Measurements from ENCODE around the gene AARS2. TPM values are rescaled to one million over a fixed set of nuclear protein-coding genes. Genes with fewer than 3 reads are reported as not detected.

AARS2 gene
- total and polyA plus RNA-seq, 2 donors (not counting 1 experiment from before 2014, with no cell fraction given), result 3.4 to 24.3 TPM

GRCh38 chr6:44303842-44304241 is 9.3 kb downstream of the AARS2 start:
- TF ChIP-seq EZH2 (IDR thresholded peaks at IDR 0.05; ENCODE audit: low read length, missing control alignments), result no peak
- TF ChIP-seq, protein P1, sequence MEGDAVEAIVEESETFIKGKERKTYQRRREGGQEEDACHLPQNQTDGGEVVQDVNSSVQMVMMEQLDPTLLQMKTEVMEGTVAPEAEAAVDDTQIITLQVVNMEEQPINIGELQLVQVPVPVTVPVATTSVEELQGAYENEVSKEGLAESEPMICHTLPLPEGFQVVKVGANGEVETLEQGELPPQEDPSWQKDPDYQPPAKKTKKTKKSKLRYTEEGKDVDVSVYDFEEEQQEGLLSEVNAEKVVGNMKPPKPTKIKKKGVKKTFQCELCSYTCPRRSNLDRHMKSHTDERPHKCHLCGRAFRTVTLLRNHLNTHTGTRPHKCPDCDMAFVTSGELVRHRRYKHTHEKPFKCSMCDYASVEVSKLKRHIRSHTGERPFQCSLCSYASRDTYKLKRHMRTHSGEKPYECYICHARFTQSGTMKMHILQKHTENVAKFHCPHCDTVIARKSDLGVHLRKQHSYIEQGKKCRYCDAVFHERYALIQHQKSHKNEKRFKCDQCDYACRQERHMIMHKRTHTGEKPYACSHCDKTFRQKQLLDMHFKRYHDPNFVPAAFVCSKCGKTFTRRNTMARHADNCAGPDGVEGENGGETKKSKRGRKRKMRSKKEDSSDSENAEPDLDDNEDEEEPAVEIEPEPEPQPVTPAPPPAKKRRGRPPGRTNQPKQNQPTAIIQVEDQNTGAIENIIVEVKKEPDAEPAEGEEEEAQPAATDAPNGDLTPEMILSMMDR (conservative IDR thresholded peaks at IDR 0.05 in 1 of 2, IDR thresholded peaks at IDR 0.05 in 1 of 2; ENCODE audit: low read depth in 1 of 2, low read length in 2 of 2), result no peak
- Histone ChIP-seq H3K79me2 (ENCODE audit: control insufficient read depth, insufficient read depth, low read length) (no peaks in the 10 kb centered on the region), H2AFZ (ENCODE audit: low read length) (no peak overlapping the region), H3K27me3 (ENCODE audit: control insufficient read depth, insufficient read depth, low read length) (no peaks in the 10 kb centered on the region), H3K36me3 (ENCODE audit: control insufficient read depth, insufficient read depth, low read length) (peaks cover 35% of the 10 kb centered on the region), H3K9me3 (ENCODE audit: control insufficient read depth, insufficient read depth, low read depth, low read length) (no peaks in the 10 kb centered on the region), H3K4me3 (replicated peaks in 1 of 4; ENCODE audit: control extremely low read depth in 1 of 4, insufficient read depth in 1 of 4, low read depth in 3 of 4, low read length in 4 of 4) (no peak overlapping the region), H3K9ac (ENCODE audit: insufficient read depth, low read length) (no peak overlapping the region), H3K27ac (ENCODE audit: insufficient read depth, low read length) (no peak overlapping the region), H3K4me2 (ENCODE audit: extremely low read depth, insufficient read depth, low read length) (no peak overlapping the region), H4K20me1 (ENCODE audit: control insufficient read depth, extremely low read depth, insufficient read depth, low read length) (no peaks in the 10 kb centered on the region), H3K4me1 (ENCODE audit: control insufficient read depth, extremely low read depth, insufficient read depth, low read length) (no peaks in the 10 kb centered on the region)
- DNase-seq (ENCODE audit: low read depth in 2 of 2), result no peak

DNA sequence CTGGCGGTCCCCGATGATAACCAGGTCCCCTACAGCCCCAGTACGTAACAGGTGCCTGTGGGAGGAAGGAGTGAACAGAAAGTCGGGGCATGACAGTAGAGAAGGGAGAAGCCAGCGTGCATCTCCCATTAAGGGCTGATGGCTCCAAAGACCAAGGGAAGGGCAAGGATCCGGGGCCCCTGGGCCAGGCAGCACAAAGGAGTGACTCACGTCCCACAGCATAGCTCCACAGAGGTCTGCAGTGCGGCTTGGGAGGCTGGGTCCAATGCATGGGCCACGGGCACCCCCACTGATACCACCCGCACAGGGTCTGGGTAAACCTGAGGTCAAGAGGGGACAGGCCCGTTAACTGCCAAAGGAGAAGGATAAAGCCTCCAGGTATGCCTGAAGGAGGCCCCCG is 10.3 kb downstream of the AARS2 start:
- peaks cover 35% of the 10 kb centered on the region for H3K36me3 ChIP-seq (ENCODE audit: control insufficient read depth, insufficient read depth, low read length)
- H3K4me3 ChIP-seq (replicated peaks in 1 of 4; ENCODE audit: control extremely low read depth in 1 of 4, insufficient read depth in 1 of 4, low read depth in 3 of 4, low read length in 4 of 4), result no peak overlapping the region
- H3K4me2 ChIP-seq (ENCODE audit: extremely low read depth, insufficient read depth, low read length), result no peak overlapping the region
- no peak for TF ChIP-seq EZH2 (IDR thresholded peaks at IDR 0.05; ENCODE audit: low read length, missing control alignments)
- TF ChIP-seq, protein P1 (conservative IDR thresholded peaks at IDR 0.05 in 1 of 2, IDR thresholded peaks at IDR 0.05 in 1 of 2; ENCODE audit: low read depth in 1 of 2, low read length in 2 of 2), result no peak
- H3K9me3 ChIP-seq (ENCODE audit: control insufficient read depth, insufficient read depth, low read depth, low read length), result no peaks in the 10 kb centered on the region
- H3K4me1 ChIP-seq (ENCODE audit: control insufficient read depth, extremely low read depth, insufficient read depth, low read length), result no peaks in the 10 kb centered on the region
- no peak overlapping the region for H3K27ac ChIP-seq (ENCODE audit: insufficient read depth, low read length)
- peaks cover 3% of the 10 kb centered on the region for H3K27me3 ChIP-seq (ENCODE audit: control insufficient read depth, insufficient read depth, low read length)
- H3K79me2 ChIP-seq (ENCODE audit: control insufficient read depth, insufficient read depth, low read length), result no peaks in the 10 kb centered on the region
- DNase-seq (ENCODE audit: low read depth in 2 of 2), result no peak
- H3K9ac ChIP-seq (ENCODE audit: insufficient read depth, low read length), result no peak overlapping the region
- no peak overlapping the region for H2AFZ ChIP-seq (ENCODE audit: low read length)
- H4K20me1 ChIP-seq (ENCODE audit: control insufficient read depth, extremely low read depth, insufficient read depth, low read length), result no peaks in the 10 kb centered on the region

DNA sequence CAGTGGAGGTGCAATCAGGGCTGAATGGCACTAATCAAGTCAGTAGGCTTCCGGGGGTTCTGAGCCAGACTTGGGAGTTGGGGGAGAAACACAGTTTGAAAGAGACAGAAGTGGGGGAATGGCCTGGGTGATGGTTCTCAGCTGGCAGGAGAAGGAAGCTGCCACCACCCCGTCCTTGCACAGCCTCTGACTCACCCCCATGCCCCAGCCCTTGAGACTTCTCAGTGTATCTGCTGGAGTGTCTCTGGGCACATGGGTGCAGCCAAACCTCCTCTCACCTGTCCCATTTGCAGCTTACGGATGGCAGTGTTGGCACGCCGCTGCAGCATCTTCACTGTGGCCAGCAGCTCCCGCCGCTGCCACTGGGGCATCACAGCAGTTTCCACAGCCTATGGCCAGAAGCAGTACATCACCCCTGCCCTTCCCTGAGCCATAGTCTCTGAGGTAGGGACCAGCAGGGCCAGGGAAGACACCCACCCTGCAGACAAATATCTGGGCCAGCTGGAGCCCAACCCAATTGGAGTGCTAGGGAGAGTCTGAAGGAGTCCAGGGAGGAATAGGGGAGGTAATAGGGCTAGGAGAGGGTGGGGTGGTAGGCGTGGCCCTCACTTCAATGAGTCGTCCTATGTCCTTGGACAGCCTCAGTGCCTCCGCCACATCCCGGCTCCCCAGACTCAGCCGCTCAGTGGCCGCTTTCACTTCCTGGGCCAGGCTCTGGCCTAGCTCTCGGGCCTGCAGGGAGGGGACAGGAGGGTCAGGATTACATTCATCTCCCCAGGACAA is 11.2 kb downstream of the AARS2 start:
- Histone ChIP-seq H3K27ac (ENCODE audit: insufficient read depth, low read length) (no peak overlapping the region), H3K79me2 (ENCODE audit: control insufficient read depth, insufficient read depth, low read length) (no peaks in the 10 kb centered on the region), H3K4me1 (ENCODE audit: control insufficient read depth, extremely low read depth, insufficient read depth, low read length) (no peaks in the 10 kb centered on the region), H3K36me3 (ENCODE audit: control insufficient read depth, insufficient read depth, low read length) (peaks cover 32% of the 10 kb centered on the region), H4K20me1 (ENCODE audit: control insufficient read depth, extremely low read depth, insufficient read depth, low read length) (no peaks in the 10 kb centered on the region), H3K27me3 (ENCODE audit: control insufficient read depth, insufficient read depth, low read length) (peaks cover 11% of the 10 kb centered on the region), H2AFZ (ENCODE audit: low read length) (no peak overlapping the region), H3K9me3 (ENCODE audit: control insufficient read depth, insufficient read depth, low read depth, low read length) (no peaks in the 10 kb centered on the region), H3K4me2 (ENCODE audit: extremely low read depth, insufficient read depth, low read length) (no peak overlapping the region), H3K4me3 (replicated peaks in 1 of 4; ENCODE audit: control extremely low read depth in 1 of 4, insufficient read depth in 1 of 4, low read depth in 3 of 4, low read length in 4 of 4) (no peak overlapping the region), H3K9ac (ENCODE audit: insufficient read depth, low read length) (no peak overlapping the region)
- no peak for DNase-seq (ENCODE audit: low read depth in 2 of 2)
- TF ChIP-seq, protein P1 (conservative IDR thresholded peaks at IDR 0.05 in 1 of 2, IDR thresholded peaks at IDR 0.05 in 1 of 2; ENCODE audit: low read depth in 1 of 2, low read length in 2 of 2), result no peak
- TF ChIP-seq EZH2 (IDR thresholded peaks at IDR 0.05; ENCODE audit: low read length, missing control alignments), result no peak

All from fibroblast of lung (primary cell).